H1 (cell line): ENCODE data around the gene GP2. TPM values are rescaled to one million over a fixed set of nuclear protein-coding genes. Genes with fewer than 3 reads are reported as not detected.

Experiments used
- CTCF ChIA-PET: fragments of 300-600 bp; sonication (Branson Sonifier 250); formaldehyde crosslinking; loops from one replicate; lab custom pipeline; 2021; ENCODE audit not compliant: partially characterized antibody; lab: Charles Lee
- POLR2A ChIA-PET: fragments of 300-600 bp; sonication (Branson Sonifier 250); formaldehyde crosslinking; loops from one replicate; lab custom pipeline; 2021; ENCODE audit warnings: inconsistent platforms; ENCODE audit not compliant: partially characterized antibody; lab: Charles Lee
- DNase-seq, 2 experiments: peaks; one replicate each; pipeline versions ENCODE4 v3.0.0 to v3.0.0-alpha.2; 2010 to 2022; ENCODE audit warnings: low spot score in 2 of 2, low read depth in 1 of 2, mixed read lengths in 1 of 2
- FAIRE-seq: peaks from 2 replicates; lab custom pipeline; 2011; peaks lifted over from hg19 to GRCh38; lab: Jason Lieb, UNC
- H2AFZ ChIP-seq: 2 replicates; pipeline ENCODE4 v1.8.1; 2012; ENCODE audit warnings: low read length, inconsistent platforms
- H2AK5ac ChIP-seq: 2 replicates; pipeline ENCODE4 v1.6.1; 2013; ENCODE audit warnings: low read depth, low read length
- H2BK120ac ChIP-seq: replicated peaks from 2 replicates; pipeline ENCODE3; 2013; ENCODE audit warnings: low read depth, low read length, inconsistent platforms
- H2BK12ac ChIP-seq: 2 replicates; pipeline ENCODE4 v1.6.1; 2013; ENCODE audit warnings: low read depth, low read length
- H2BK15ac ChIP-seq: 2 replicates; pipeline ENCODE4 v1.6.1; 2013; ENCODE audit warnings: low read length
- H2BK20ac ChIP-seq: 2 replicates; pipeline ENCODE4 v1.6.1; 2013; ENCODE audit warnings: low read length
- H2BK5ac ChIP-seq: 2 replicates; pipeline ENCODE4 v1.6.1; 2013; ENCODE audit warnings: low read depth, low read length
- H3K14ac ChIP-seq: 2 replicates; pipeline ENCODE4 v1.6.1; 2013; ENCODE audit warnings: inconsistent platforms; ENCODE audit not compliant: insufficient read length
- H3K18ac ChIP-seq: 2 replicates; pipeline ENCODE4 v1.6.1; 2013; ENCODE audit warnings: low read length; ENCODE audit errors: extremely low read depth
- H3K23ac ChIP-seq: 2 replicates; pipeline ENCODE4 v1.6.1; 2013; ENCODE audit warnings: inconsistent platforms; ENCODE audit not compliant: insufficient read length
- H3K23me2 ChIP-seq: 2 replicates; pipeline ENCODE4 v1.6.1; 2013; ENCODE audit warnings: low read depth, low read length
- H3K27ac ChIP-seq: 2 replicates; pipeline ENCODE4 v1.6.1; 2011; ENCODE audit warnings: low read depth, low read length, inconsistent platforms
- H3K27me3 ChIP-seq, 4 experiments: replicated peaks in 1 of 4; 1 replicate in 1 of 4; 2 replicates in 3 of 4; pipeline versions ENCODE4 v1.6.1 to v1.8.1; 2011 to 2013; ENCODE audit warnings: low read length in 3 of 4, mild to moderate bottlenecking in 3 of 4, inconsistent platforms in 2 of 4, mixed read lengths in 2 of 4, moderate library complexity in 1 of 4; ENCODE audit not compliant: control insufficient read depth in 3 of 4, insufficient read depth in 3 of 4; ENCODE audit errors: extremely low read depth in 1 of 4
- H3K36me3 ChIP-seq, 4 experiments: 2 replicates each; pipeline versions ENCODE4 v1.6.1 to v1.8.1; 2011 to 2013; ENCODE audit warnings: mild to moderate bottlenecking in 4 of 4, low read length in 3 of 4, moderate library complexity in 2 of 4, control low read depth in 1 of 4, inconsistent platforms in 1 of 4; ENCODE audit not compliant: insufficient read depth in 4 of 4, control insufficient read depth in 2 of 4
- H3K4ac ChIP-seq: replicated peaks from 2 replicates; pipeline ENCODE3; 2013; ENCODE audit warnings: low read length, low read depth, mixed read lengths, inconsistent platforms; ENCODE audit not compliant: insufficient read length
- H3K4me1 ChIP-seq, 4 experiments: replicated peaks in 1 of 4; 1 replicate in 1 of 4; 2 replicates in 3 of 4; pipeline versions ENCODE4 v1.6.1 to v1.8.1; 2011 to 2013; ENCODE audit warnings: low read length in 3 of 4, inconsistent platforms in 2 of 4, mixed read lengths in 1 of 4; ENCODE audit not compliant: insufficient read depth in 4 of 4, control insufficient read depth in 3 of 4
- H3K4me2 ChIP-seq, 2 experiments: 2 replicates each; pipeline versions ENCODE4 v1.6.1 to v1.8.1; 2011 to 2013; ENCODE audit warnings: low read depth in 2 of 2, low read length in 2 of 2, control low read depth in 1 of 2, inconsistent platforms in 1 of 2, mild to moderate bottlenecking in 1 of 2; ENCODE audit not compliant: insufficient read depth in 1 of 2
- H3K4me3 ChIP-seq, 4 experiments: fragments of 200-600, 300-600 bp in 1 of 4; sonication (generic), shearing (Covaris generic), sonication (Bioruptor Twin) in 1 of 4; 2 replicates each; pipeline versions ENCODE4 v1.5.1 to v1.8.1; 2011 to 2016; ENCODE audit warnings: low read length in 4 of 4, low read depth in 3 of 4, control low read depth in 2 of 4, inconsistent platforms in 2 of 4, mild to moderate bottlenecking in 2 of 4, mixed read lengths in 1 of 4, moderate library complexity in 1 of 4; ENCODE audit not compliant: insufficient read depth in 2 of 4; ENCODE audit errors: extremely low read depth in 1 of 4
- H3K56ac ChIP-seq: replicated peaks from 2 replicates; pipeline ENCODE3; 2013; ENCODE audit warnings: low read depth, mild to moderate bottlenecking, mixed read lengths, low read length, inconsistent platforms; ENCODE audit not compliant: insufficient read length
- H3K79me1 ChIP-seq: 2 replicates; pipeline ENCODE4 v1.6.1; 2013; ENCODE audit warnings: low read depth, low read length, control low read depth
- H3K79me2 ChIP-seq, 2 experiments: 2 replicates each; pipeline versions ENCODE4 v1.6.1 to v1.8.1; 2012 to 2013; ENCODE audit warnings: low read length in 2 of 2, mild to moderate bottlenecking in 2 of 2, inconsistent platforms in 1 of 2; ENCODE audit not compliant: insufficient read depth in 2 of 2, control insufficient read depth in 1 of 2
- H3K9ac ChIP-seq, 4 experiments: replicated peaks in 1 of 4; 1 replicate in 1 of 4; 2 replicates in 3 of 4; pipeline versions ENCODE4 v1.6.1 to v1.8.1; 2011 to 2013; ENCODE audit warnings: low read depth in 3 of 4, low read length in 3 of 4, control low read depth in 2 of 4, mild to moderate bottlenecking in 2 of 4, moderate library complexity in 2 of 4, inconsistent platforms in 1 of 4; ENCODE audit errors: extremely low read depth in 1 of 4
- H3K9me3 ChIP-seq, 2 experiments: 2 replicates each; pipeline versions ENCODE4 v1.6.1 to v1.8.1; 2012 to 2013; ENCODE audit warnings: mild to moderate bottlenecking in 2 of 2, moderate library complexity in 2 of 2, control low read depth in 1 of 2, inconsistent platforms in 1 of 2, low read depth in 1 of 2, low read length in 1 of 2, mixed read lengths in 1 of 2; ENCODE audit not compliant: insufficient read depth in 2 of 2
- H4K20me1 ChIP-seq, 2 experiments: replicated peaks in 1 of 2; 2 replicates each; pipeline versions ENCODE3 to v1.8.1; 2011 to 2013; ENCODE audit warnings: inconsistent platforms in 2 of 2, low read length in 2 of 2, mild to moderate bottlenecking in 1 of 2; ENCODE audit not compliant: insufficient read depth in 2 of 2, control insufficient read depth in 1 of 2
- H4K5ac ChIP-seq: 2 replicates; pipeline ENCODE4 v1.6.1; 2013; ENCODE audit warnings: low read length, low read depth, mixed read lengths, inconsistent platforms; ENCODE audit not compliant: insufficient read length
- H4K8ac ChIP-seq: 2 replicates; pipeline ENCODE4 v1.8.0; 2013; ENCODE audit warnings: mild to moderate bottlenecking, moderate library complexity, low read length, inconsistent platforms; ENCODE audit not compliant: insufficient read depth; ENCODE audit errors: extremely low read depth
- H4K91ac ChIP-seq: replicated peaks from 2 replicates; pipeline ENCODE3; 2013; ENCODE audit warnings: low read length, mixed read lengths, inconsistent platforms; ENCODE audit not compliant: insufficient read length
- CHD2 ChIP-seq: IDR thresholded peaks from 2 replicates; pipeline ENCODE4 v1.6.1; 2012; ENCODE audit warnings: low read length, improper control_type of control experiment
- GABPA ChIP-seq: IDR thresholded peaks from 2 replicates; pipeline ENCODE4 v1.6.1; 2011; ENCODE audit warnings: mild to moderate bottlenecking, low read length, moderate library complexity, borderline replicate concordance; ENCODE audit not compliant: insufficient read depth
- POLR2A ChIP-seq, 2 experiments: IDR thresholded peaks; 1 replicate in 1 of 2; 2 replicates in 1 of 2; pipeline ENCODE4 v1.6.1; 2011; ENCODE audit warnings: low read depth in 2 of 2, low read length in 2 of 2, mild to moderate bottlenecking in 2 of 2; ENCODE audit errors: control extremely low read depth in 1 of 2
- RAD21 ChIP-seq, 2 experiments: IDR thresholded peaks in 1 of 2; conservative IDR thresholded peaks in 1 of 2; 2 replicates each; pipeline ENCODE4 v1.6.1; 2011; ENCODE audit warnings: low read depth in 2 of 2, low read length in 2 of 2, improper control_type of control experiment in 1 of 2, inconsistent platforms in 1 of 2, mild to moderate bottlenecking in 1 of 2, moderate library complexity in 1 of 2
- RBBP5 ChIP-seq: IDR thresholded peaks from 2 replicates; pipeline ENCODE4 v1.7.1; 2012; ENCODE audit warnings: low read depth, mild to moderate bottlenecking, inconsistent platforms, low read length, moderate library complexity, borderline replicate concordance
- RNF2 ChIP-seq: fragments of 200-900, 300-1000 bp; sonication (generic); IDR thresholded peaks from 2 replicates; pipeline ENCODE4 v1.7.1; 2016; ENCODE audit warnings: borderline replicate concordance, low read depth, mild to moderate bottlenecking, antibody characterized with exemption, low read length; ENCODE audit not compliant: poor library complexity, severe bottlenecking; ENCODE audit errors: missing control alignments
- SP2 ChIP-seq: IDR thresholded peaks from 2 replicates; pipeline ENCODE4 v1.6.1; 2012; ENCODE audit warnings: mild to moderate bottlenecking, low read length, inconsistent platforms
- SUZ12 ChIP-seq: fragments of 200-600 bp; sonication (generic); IDR thresholded peaks from 2 replicates; pipeline ENCODE4 v1.6.1; 2012; ENCODE audit warnings: mild to moderate bottlenecking, inconsistent platforms, low read length, moderate library complexity, mixed read lengths
- TAF1 ChIP-seq: IDR thresholded peaks from 2 replicates; pipeline ENCODE4 v1.6.1; 2011; ENCODE audit warnings: mild to moderate bottlenecking, low read depth, low read length
- TCF12 ChIP-seq: IDR thresholded peaks from 2 replicates; pipeline ENCODE4 v1.6.1; 2011; ENCODE audit warnings: low read depth, mild to moderate bottlenecking, low read length
- WGBS, 2 experiments: shearing (Covaris generic) in 1 of 2; methylation state at CpG; one replicate each; pipeline versions ENCODE4 v1.1.6 to v1.1.7; 2013 to 2015; ENCODE audit warnings: low lambda C conversion rate in 2 of 2, mixed read lengths in 2 of 2, inconsistent platforms in 1 of 2, low coverage in 1 of 2, missing lambda C conversion rate in 1 of 2; ENCODE audit not compliant: insufficient replicate concordance in 2 of 2, insufficient coverage in 1 of 2, insufficient read length in 1 of 2; ENCODE audit errors: extremely low coverage in 1 of 2, missing lambda C conversion rate in 1 of 2; 5-methylcytosine and 5-hydroxymethylcytosine counted together
- polyA plus RNA-seq, 7 experiments: library from polyadenylated mRNA; depleted of rRNA in 3 of 7; stranded (reverse) in 5 of 7; unstranded in 2 of 7; fragments of >200 nt in 5 of 7; fragments of 200-250 nt in 2 of 7; gene quantifications; 1 replicate in 5 of 7; 2 replicates in 1 of 7; 4 replicates in 1 of 7; pipeline versions ENCODE4 v1.2.1 to v1.2.3, GENCODE V29; 2011 to 2013; ENCODE audit warnings: missing spikeins in 2 of 7, mixed read lengths in 2 of 7
- total RNA-seq: library from RNA; stranded (reverse); fragmentation: NEBNext Ultra II Directional; extraction: Animal tissue kit (Norgen Biotek cat#: 25700); gene quantifications from 2 replicates; pipeline ENCODE4 v1.2.1, GENCODE V29; 2021

Gene GP2
- total and polyA plus RNA-seq, 2 of the 8 experiments (the other 6 are each of a cell fraction or from before 2014, with no cell fraction given) = not detected

GRCh38 chr16:20307791-20308190 is 19.5 kb downstream of the GP2 start:
- no peak for FAIRE-seq

More at GRCh38 chr16:20307791-20308190, 19.5 kb downstream of the GP2 start:
- Histone ChIP-seq H2BK12ac (no peak overlapping the region), H4K5ac (no peak overlapping the region), H4K91ac (no peak overlapping the region), H3K36me3 (no peaks in the 10 kb centered on the region), H3K27ac (no peak overlapping the region), H2BK5ac (no peak overlapping the region), H3K14ac (no peak overlapping the region), H4K8ac (no peak overlapping the region), H2AK5ac (no peak overlapping the region), H3K27me3 (no peaks in the 10 kb centered on the region), H3K23me2 (no peaks in the 10 kb centered on the region), H4K20me1 (peaks cover 0 to 2% of the 10 kb centered on the region in 2 experiments), H3K4me2 (no peak overlapping the region), H3K9ac (no peak overlapping the region), H2BK15ac (no peak overlapping the region), H2BK120ac (no peak overlapping the region), H3K4me3 (no peak overlapping the region), H3K9me3 (peaks cover 0 to 2% of the 10 kb centered on the region in 2 experiments; a peak in 1 of 4 replicates), H3K23ac (no peak overlapping the region), H3K4me1 (no peaks in the 10 kb centered on the region), H3K79me1 (no peaks in the 10 kb centered on the region), H2AFZ (no peak overlapping the region), H3K56ac (no peak overlapping the region), H3K18ac (no peak overlapping the region), H2BK20ac (no peak overlapping the region), H3K4ac (no peak overlapping the region), H3K79me2 (no peaks in the 10 kb centered on the region)
- ChIA-PET CTCF (interaction anchor here (0.7 to 3.2 kb wide), 3 partner anchors 18 to 400 kb away, joined by 3 to 19 read pairs (median 3); no protein-coding TSS in a partner anchor), POLR2A (no interaction called here)
- WGBS, 2 experiments = 88% methylated on average over 7 of the region's 7 CpGs; no CpG with 5 or more reads in 1 of the 2 experiments
- TF ChIP-seq RBBP5 (no peak), CHD2 (no peak), TAF1 (no peak), GABPA (no peak), SUZ12 (no peak), SP2 (no peak), RAD21 (IDR thresholded peaks at IDR 0.05 in 1 of 2, conservative IDR thresholded peaks at IDR 0.05 in 1 of 2; ENCODE audit: low read depth in 2 of 2, low read length in 2 of 2) (no peak), TCF12 (no peak), POLR2A (IDR thresholded peaks at IDR 0.05; ENCODE audit: control extremely low read depth in 1 of 2, low read depth in 2 of 2, low read length in 2 of 2) (no peak), RNF2 (no peak)
- no peak for DNase-seq
